Stimulated activated CD4-positive, alpha-beta T cell treated with anti-CD3 and anti-CD28 coated beads, Interleukin-12 subunit alpha, Interleukin-12 subunit beta, amount 100 ng/mL, for 48 hours (primary cell): ENCODE measurements around the gene ADAMTS4.

Experiments used
- DNase-seq, 3 donors: peaks; one replicate each; pipeline ENCODE4 v3.0.0-alpha.2; 2020; ENCODE audit warnings: low read depth in 2 of 3, low spot score in 1 of 3

ADAMTS4 gene

DNA sequence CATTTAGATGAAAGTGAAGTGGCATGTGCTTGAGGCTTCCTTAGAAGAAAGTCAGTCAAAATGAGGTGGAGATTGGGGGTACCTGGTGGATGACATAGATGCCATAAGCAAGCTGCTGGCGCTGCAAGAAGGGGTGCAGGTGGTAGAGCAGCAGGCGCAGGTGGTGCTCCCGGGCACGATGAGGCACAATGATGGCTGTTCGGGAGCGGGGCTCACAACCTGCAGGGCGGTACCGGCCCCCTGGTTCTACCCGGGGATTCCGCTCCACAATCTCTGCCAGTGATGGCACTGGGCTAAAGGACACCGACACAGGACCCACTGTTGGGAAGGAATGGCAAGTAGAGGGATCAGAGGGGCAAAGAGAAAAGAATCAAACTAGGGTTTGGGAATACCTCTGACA, 23.9 kb downstream of the ADAMTS4 start:
- DNase-seq: no peak

DNA sequence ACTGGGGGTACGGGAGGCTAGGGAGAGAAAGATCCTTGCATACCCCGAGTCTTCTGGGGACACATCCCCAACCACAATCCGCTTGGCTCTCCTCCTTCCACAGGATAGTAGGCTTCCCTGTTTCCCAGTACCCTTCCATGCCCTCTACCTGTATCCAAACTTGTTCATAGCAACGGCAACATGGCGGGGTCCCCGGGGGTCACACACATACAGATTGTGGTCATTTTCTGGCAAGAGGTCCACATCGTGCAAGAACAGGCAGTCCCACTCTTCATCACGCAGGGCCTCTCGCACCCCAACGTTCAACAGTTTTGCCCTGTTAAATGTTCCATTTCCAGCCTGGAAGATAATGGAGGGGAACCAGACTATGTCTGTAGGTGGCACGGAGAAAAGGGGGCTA, 25.1 kb downstream of the ADAMTS4 start:
- no peak for DNase-seq

DNA sequence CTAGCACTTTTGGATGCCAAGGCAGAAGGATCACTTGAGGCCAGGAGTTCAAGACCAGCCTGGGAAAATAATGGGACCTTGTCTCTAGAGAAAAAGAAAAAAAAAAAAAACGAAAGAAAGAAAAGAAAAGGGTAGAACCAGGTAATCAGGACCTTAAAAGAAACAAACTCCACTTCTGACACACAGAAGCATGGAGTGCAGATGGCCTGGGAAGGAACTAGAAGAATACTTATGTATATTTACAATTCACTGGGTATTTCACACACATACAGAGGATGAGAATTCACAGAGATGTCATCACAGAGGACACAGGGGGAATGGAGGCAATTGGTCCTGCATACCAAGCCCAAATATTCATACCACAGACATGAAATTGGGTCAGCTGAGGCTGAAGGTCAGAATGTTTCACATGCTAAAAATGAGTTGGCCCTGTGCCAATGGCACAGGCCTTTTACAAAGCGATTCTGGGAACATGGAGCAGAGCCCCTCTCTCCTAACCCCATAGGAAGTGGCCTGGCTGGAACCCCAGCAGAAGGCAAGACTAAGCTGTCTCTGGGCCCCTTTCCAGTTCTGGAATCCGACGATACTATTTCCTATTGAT, 26.0 kb downstream of the ADAMTS4 start:
- DNase-seq: no peak

DNA sequence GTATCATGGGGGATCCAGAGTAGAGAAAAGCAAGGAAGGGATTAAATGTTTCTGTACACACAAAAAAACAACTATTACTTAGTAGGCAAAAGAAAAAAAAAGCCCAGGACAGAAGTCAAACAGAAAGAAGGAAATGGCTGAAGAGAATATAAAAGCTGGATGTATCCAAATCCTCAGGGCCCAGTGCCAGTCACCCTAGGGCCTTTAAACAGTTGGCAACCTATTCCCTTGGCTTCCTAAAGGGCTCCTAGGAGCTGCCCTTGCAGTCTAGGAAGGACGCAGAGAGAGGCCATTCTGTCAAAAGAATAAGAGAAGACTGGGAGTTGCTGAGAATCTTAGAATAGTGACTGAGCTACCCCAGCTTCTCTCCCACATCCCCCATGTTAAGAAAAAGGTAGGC, 26.5 kb downstream of the ADAMTS4 start:
- DNase-seq: no peak

GRCh38 chr1:161171696-161172095, 27.2 kb downstream of the ADAMTS4 start:
- DNase-seq: no peak

DNA sequence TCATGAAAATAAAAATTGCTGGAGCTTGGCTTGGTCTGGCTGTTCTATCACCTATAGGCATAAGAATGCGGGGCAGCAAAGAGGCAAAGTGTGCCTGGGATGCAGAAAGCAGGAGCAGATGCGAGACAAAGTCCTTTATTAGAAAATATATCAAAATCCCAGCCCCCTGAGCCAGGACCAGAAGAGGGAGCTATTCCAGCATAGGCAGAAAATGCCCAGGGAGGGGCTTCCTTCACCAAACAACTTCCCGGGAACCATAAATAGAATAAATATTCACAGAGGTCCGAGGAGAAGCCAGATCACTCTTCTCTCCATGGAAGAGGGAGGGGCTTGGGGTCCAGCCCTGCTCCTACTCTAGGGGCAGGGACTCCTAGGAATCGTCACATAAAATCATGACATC, 27.7 kb downstream of the ADAMTS4 start:
- DNase-seq: no peak

- no peak for DNase-seq
Observed at GRCh38 chr1:161168906-161169305, 29.9 kb downstream of the ADAMTS4 start.

DNA sequence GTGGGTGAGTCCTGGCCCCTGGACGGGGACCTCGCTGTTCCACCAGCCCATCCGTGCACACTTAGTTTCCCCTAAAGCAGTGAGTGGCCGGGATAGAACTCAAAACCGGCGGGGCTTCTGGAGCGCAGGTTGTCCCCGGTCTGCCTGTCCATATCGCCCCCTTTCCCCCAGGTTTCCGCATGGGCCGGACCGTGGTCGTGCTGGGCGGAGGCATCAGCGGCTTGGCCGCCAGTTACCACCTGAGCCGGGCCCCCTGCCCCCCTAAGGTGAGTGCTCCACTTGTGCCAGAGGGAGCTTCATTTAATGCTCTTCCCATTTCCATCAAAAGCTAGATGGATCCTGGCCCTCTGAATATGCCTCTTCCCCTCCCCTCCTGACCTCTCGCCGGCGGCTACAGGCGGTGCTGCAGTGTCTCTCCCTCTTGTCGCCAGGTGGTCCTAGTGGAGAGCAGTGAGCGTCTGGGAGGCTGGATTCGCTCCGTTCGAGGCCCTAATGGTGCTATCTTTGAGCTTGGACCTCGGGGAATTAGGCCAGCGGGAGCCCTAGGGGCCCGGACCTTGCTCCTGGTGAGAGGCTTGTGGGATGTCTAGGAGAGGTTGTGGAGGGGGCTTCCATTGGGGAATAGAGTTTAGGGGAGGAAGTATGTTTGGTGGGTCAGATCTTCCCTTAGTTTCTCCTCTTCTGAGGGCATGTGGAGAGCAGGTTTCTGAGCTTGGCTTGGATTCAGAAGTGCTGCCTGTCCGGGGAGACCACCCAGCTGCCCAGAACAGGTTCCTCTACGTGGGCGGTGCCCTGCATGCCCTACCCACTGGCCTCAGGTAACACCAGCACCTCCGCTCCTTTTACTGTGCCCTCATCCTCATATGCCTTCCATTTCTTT, 31.9 kb downstream of the ADAMTS4 start:
- no peak for DNase-seq

DNA sequence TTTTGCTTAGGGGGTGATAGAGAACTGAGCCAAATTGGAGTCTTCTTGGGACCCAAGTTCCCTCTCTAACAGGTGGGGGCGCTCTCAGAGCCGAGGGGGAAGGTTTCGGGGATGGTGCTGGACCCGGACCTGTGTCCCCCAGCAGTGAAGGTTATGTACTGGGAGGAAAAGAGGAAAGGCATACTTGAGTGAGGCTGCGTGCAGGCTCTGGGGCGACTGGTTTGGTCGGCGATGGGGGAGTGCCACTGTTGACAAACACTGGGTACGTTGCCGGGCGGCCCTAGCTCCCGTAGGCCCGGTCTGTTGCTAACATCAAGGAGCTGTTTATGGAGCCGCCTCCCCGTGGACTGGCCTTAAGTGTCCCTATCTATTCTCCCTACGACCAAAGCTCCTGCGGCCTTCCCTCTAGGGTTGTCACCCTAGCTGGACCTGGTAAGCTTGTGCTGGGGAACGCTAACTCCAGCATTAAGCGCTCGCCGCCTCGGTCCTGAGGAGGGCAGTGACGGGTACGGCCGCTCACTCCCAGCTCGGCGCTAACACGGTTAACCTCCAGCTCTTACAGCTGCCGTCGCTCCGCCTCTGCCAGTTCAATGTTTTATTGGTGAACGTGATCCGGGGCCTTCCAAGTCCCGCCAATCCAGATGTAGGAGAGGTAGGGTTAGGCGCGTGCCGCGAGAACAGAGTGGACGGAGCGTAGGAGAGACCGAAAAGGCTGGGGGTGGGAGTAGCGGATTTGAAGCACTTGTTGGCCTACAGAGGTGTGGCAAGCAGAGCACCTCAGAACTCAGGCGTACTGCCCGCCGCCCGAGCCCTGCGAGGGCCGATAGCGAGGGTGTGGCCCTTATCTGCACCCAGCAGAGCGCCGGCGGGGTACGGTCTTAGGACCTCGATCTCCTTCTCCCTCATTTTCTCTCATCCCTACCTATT, 32.8 kb downstream of the ADAMTS4 start, which contains the start of gene PPOX:
Gene PPOX, plus strand, starts transcription at position 685 of the 927 bp plus-strand sequence. CDS start 422 bp downstream, outside the sequence.
- peak; percentile 85 to 90 (median 89) for DNase-seq

GRCh38 chr1:161164901-161165610, 33.8 kb downstream of the ADAMTS4 start:
- DNase-seq: no peak

DNA sequence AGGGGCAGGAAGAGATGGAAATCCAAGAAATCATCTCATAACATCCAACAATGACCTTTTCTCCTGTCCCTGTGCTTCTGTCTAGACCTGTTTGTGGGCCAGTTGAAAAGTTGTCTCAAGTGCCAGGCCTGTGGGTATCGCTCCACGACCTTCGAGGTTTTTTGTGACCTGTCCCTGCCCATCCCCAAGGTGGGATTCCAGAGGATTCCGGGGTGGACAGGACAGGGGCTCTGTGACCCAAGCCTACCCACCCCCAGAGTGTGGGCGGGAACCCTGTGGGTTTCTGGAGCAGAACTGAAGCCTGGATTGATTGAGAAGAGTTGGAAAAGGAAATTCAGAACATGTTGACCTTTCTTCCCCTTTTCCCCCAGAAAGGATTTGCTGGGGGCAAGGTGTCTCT, 35.1 kb downstream of the ADAMTS4 start:
- no peak for DNase-seq

- no peak for DNase-seq
Observed at GRCh38 chr1:161162806-161163205, 36.0 kb downstream of the ADAMTS4 start.

DNA sequence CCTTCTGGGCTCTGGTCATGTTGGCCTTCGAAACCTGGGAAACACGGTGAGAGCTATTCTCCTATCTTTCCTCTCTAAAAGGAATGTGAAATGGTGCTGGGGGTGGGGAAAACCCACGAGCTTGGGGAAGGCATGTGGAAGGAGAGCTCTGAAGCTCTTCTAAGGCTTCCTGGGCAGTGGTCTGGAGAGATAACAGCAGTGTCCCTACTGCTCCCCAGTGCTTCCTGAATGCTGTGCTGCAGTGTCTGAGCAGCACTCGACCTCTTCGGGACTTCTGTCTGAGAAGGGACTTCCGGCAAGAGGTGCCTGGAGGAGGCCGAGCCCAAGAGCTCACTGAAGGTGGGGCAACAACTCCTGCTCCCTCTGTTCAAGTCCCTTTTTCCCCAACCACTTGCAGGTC, 36.8 kb downstream of the ADAMTS4 start:
- no peak for DNase-seq

GRCh38 chr1:161161652-161162051, 37.2 kb downstream of the ADAMTS4 start:
- DNase-seq: no peak

- DNase-seq: no peak
Observed at GRCh38 chr1:161160671-161161145, 38.1 kb downstream of the ADAMTS4 start.

GRCh38 chr1:161159913-161160243, 39.0 kb downstream of the ADAMTS4 start:
- no peak for DNase-seq

DNA sequence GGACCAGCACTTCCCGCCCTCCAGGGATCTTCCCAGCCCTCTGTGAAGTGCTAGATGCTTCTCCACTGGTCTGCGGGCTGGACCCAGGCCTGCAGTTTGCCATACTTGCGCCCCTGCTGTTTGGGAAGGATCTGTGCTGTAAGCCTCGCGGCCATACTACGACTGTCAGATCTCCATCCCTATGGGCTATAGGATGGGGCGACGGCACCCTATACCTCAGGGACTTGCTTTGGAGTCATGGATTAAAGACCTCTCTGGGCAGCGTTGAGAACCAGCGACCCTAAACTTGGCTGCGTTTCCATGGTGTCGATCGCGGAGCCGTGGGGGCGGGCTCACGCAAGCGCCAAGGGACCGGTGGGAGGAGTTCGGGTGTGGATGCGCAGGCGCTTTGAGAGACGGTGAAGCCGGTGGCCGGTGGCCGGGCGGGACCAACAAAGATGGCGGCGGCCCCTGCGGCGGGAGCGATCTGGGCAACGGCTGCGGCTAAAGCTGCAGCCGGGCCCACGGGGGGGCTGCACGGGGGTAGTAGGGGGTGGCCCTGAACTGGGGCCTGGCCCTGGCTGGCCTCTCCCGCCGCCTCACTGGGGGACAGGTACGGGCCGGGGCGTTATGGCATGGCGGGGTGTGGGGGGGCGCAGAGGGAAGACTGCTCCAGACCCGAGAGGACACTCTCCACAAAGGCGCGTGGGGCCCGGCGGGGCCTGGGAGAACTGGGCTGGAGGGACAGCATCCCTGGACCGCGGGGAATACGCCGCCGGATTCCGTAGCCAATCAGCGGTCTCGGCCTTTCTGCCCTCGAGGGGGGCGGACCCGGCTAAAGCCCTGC, 39.6 kb downstream of the ADAMTS4 start, which contains the start of gene USP21:
Gene USP21, plus strand, starts transcription at position 414 of the 826 bp plus-strand sequence. CDS start 1,141 bp downstream, outside the sequence.
- peak; percentile 85 to 92 (median 86) for DNase-seq

DNA sequence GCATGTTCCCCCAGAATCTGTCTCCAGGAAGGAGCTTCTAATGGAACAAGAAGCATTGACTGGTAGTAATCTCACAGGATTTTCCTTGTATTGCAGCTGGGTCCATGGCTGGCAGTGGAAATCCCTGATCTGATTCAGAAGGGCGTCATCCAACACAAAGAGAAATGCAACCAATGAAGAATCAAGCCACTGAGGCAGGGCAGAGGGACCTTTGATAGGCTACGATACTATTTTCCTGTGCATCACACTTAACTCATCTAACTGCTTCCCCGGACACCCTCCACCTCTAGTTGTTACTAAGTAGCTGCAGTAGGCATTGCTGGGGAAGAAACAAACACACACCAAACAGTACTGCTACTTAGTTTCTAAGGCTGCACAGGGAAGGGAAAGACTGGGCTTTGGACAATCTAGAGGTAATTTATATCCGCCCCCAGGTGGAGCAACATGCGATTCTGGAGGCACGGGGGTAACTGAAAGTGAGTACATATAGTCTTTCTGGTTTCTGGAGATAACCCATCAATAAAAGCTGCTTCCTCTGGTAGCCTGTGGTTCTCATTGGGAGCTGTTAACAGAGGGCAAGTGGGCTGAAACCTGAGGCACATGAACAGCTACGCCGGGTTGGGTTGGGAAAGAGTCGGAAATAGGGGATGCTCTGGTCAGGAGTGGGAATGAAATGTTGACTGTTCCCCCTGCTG, 40.4 kb downstream of the ADAMTS4 start:
- DNase-seq: no peak

DNA sequence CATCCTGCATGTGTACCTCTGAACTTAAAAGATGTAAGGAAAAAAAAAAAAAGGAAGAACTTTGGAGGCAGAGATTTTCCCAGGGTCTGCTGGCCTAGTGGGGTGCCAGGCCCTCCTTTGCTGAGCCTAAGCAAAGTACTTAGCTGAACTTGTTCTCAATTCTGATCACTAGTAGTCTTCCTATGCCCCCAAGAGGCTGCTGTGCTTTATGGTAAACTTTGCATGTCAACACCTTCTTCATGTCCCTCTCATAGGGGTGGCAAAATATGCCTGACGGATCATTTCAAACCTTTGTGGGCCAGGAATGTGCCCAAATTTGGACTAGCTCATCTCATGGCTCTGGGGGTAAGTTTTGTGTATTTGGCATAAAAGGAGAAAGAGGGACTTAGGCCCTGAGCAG, 41.0 kb downstream of the ADAMTS4 start:
- DNase-seq: no peak
